IMR-90 (cell line): ENCODE data around the gene ATP6V0C. TPM values are rescaled to one million over a fixed set of nuclear protein-coding genes. Genes with fewer than 3 reads are reported as not detected.

ENCODE experiments used
- ATAC-seq: fragments of 200-7000 bp; cut with Tn5 transposase; 2 replicates; pipeline ENCODE4 v1.9.1; 2020; ENCODE audit warnings: low read depth, mild to moderate bottlenecking, moderate library complexity
- BruUV-seq: library from RNA; stranded (reverse); fragments of 400-500 nt; replicated peaks from 2 replicates; lab custom pipeline; 2021; lab: Mats Ljungman, UMichigan
- CTCF ChIA-PET: fragments of 300-600 bp; formaldehyde crosslinking; extraction: SDS; loops from one replicate; lab custom pipeline; 2021; ENCODE audit warnings: antibody characterized with exemption; lab: Yijun Ruan, JAX
- POLR2A ChIA-PET: fragments of 300-600 bp; sonication (Branson Sonifier 250); formaldehyde crosslinking; loops from one replicate; lab custom pipeline; 2022; ENCODE audit warnings: antibody characterized with exemption; ENCODE audit not compliant: unreplicated experiment; lab: Charles Lee
- DNase-seq: peaks from one replicate; pipeline ENCODE4 v3.0.0; 2013
- H2AFZ ChIP-seq: replicated peaks from 2 replicates; pipeline ENCODE3; 2013; ENCODE audit warnings: low read length, mild to moderate bottlenecking; ENCODE audit not compliant: poor library complexity
- H2AK5ac ChIP-seq: 2 replicates; pipeline ENCODE4 v1.6.1; 2013; ENCODE audit warnings: low read depth, low read length, inconsistent platforms
- H2AK9ac ChIP-seq: replicated peaks from 2 replicates; pipeline ENCODE3; 2013; ENCODE audit warnings: mild to moderate bottlenecking, low read depth, low read length, moderate library complexity; ENCODE audit not compliant: poor library complexity
- H2BK120ac ChIP-seq: 2 replicates; pipeline ENCODE4 v1.6.1; 2013; ENCODE audit warnings: low read depth, low read length, inconsistent platforms
- H2BK15ac ChIP-seq: 3 replicates; pipeline ENCODE4 v1.6.1; 2013; ENCODE audit warnings: low read depth, low read length, inconsistent platforms
- H2BK20ac ChIP-seq: 2 replicates; pipeline ENCODE4 v1.6.1; 2013; ENCODE audit warnings: low read depth, mild to moderate bottlenecking, inconsistent platforms, low read length, moderate library complexity
- H2BK5ac ChIP-seq: 2 replicates; pipeline ENCODE4 v1.6.1; 2013; ENCODE audit warnings: mild to moderate bottlenecking, low read depth, low read length, inconsistent platforms; ENCODE audit not compliant: poor library complexity, severe bottlenecking
- H3K14ac ChIP-seq: replicated peaks from 2 replicates; pipeline ENCODE4 v1.6.1; 2013; ENCODE audit warnings: low read depth, low read length, inconsistent platforms
- H3K18ac ChIP-seq: 2 replicates; pipeline ENCODE4 v1.6.1; 2013; ENCODE audit warnings: low read depth, low read length, control low read depth
- H3K23ac ChIP-seq: 2 replicates; pipeline ENCODE4 v1.6.1; 2013; ENCODE audit warnings: low read depth, low read length, inconsistent platforms
- H3K27ac ChIP-seq: 2 replicates; pipeline ENCODE4 v1.5.1; 2013; ENCODE audit warnings: mild to moderate bottlenecking, control low read depth, low read length; ENCODE audit not compliant: insufficient read depth
- H3K27me3 ChIP-seq: 2 replicates; pipeline ENCODE4 v1.6.1; 2013; ENCODE audit warnings: low read length; ENCODE audit not compliant: control insufficient read depth, insufficient read depth
- H3K36me3 ChIP-seq: 2 replicates; pipeline ENCODE4 v1.6.1; 2013; ENCODE audit warnings: low read length, mixed read lengths; ENCODE audit not compliant: control insufficient read depth, insufficient read depth
- H3K4ac ChIP-seq: 2 replicates; pipeline ENCODE4 v1.6.1; 2013; ENCODE audit warnings: low read depth, low read length, inconsistent platforms
- H3K4me1 ChIP-seq: 2 replicates; pipeline ENCODE4 v1.6.1; 2013; ENCODE audit warnings: low read length, mixed read lengths; ENCODE audit not compliant: control insufficient read depth, insufficient read depth
- H3K4me2 ChIP-seq: 2 replicates; pipeline ENCODE4 v1.6.1; 2013; ENCODE audit warnings: low read depth, mild to moderate bottlenecking, control low read depth, low read length, moderate library complexity
- H3K4me3 ChIP-seq: 2 replicates; pipeline ENCODE4 v1.5.1; 2013; ENCODE audit warnings: low read depth, mild to moderate bottlenecking, control low read depth, low read length, moderate library complexity; ENCODE audit not compliant: insufficient read depth
- H3K56ac ChIP-seq: 2 replicates; pipeline ENCODE4 v1.6.1; 2013; ENCODE audit warnings: low read length, inconsistent platforms; ENCODE audit not compliant: insufficient read depth; ENCODE audit errors: extremely low read depth
- H3K79me1 ChIP-seq, 2 experiments: 2 replicates each; pipeline ENCODE4 v1.6.1; 2013; ENCODE audit warnings: low read length in 2 of 2, inconsistent platforms in 1 of 2, low read depth in 1 of 2
- H3K9ac ChIP-seq: 2 replicates; pipeline ENCODE4 v1.6.1; 2013; ENCODE audit warnings: low read depth, low read length, control low read depth
- H3K9me1 ChIP-seq: 2 replicates; pipeline ENCODE4 v1.6.1; 2013; ENCODE audit warnings: low read length, inconsistent platforms; ENCODE audit not compliant: insufficient read depth
- H3K9me3 ChIP-seq: 2 replicates; pipeline ENCODE4 v1.6.1; 2013; ENCODE audit warnings: low read length; ENCODE audit not compliant: control insufficient read depth, insufficient read depth
- H4K20me1 ChIP-seq: 2 replicates; pipeline ENCODE4 v1.6.1; 2013; ENCODE audit warnings: low read length, inconsistent platforms; ENCODE audit not compliant: insufficient read depth
- H4K5ac ChIP-seq: 2 replicates; pipeline ENCODE4 v1.6.1; 2013; ENCODE audit warnings: mild to moderate bottlenecking, low read depth, low read length, control low read depth
- H4K8ac ChIP-seq, 2 experiments: 2 replicates each; pipeline ENCODE4 v1.6.1; 2013; ENCODE audit warnings: low read depth in 2 of 2, low read length in 2 of 2, control low read depth in 1 of 2, inconsistent platforms in 1 of 2
- H4K91ac ChIP-seq: 2 replicates; pipeline ENCODE4 v1.6.1; 2013; ENCODE audit warnings: low read depth, low read length, inconsistent platforms; ENCODE audit not compliant: insufficient read depth
- BHLHE40 ChIP-seq: fragments of 150-350 bp; IDR thresholded peaks from 2 replicates; pipeline ENCODE4 v1.6.1; 2016; ENCODE audit warnings: mild to moderate bottlenecking, low read depth, low read length
- CEBPB ChIP-seq: IDR thresholded peaks from 2 replicates; pipeline ENCODE4 v1.6.1; 2012; ENCODE audit warnings: low read depth, low read length, improper control_type of control experiment
- CTCF ChIP-seq: conservative IDR thresholded peaks from 2 replicates; pipeline ENCODE4 v1.5.1; 2012; ENCODE audit warnings: mild to moderate bottlenecking, low read depth, low read length, improper control_type of control experiment
- ELK1 ChIP-seq: fragments of 150-350 bp; IDR thresholded peaks from 2 replicates; pipeline ENCODE4 v1.6.1; 2016; ENCODE audit warnings: low read depth, mild to moderate bottlenecking, low read length, moderate library complexity, borderline replicate concordance
- MXI1 ChIP-seq: IDR thresholded peaks from 2 replicates; pipeline ENCODE4 v1.6.1; 2012; ENCODE audit warnings: low read depth, mild to moderate bottlenecking, low read length, moderate library complexity, borderline replicate concordance
- POLR2A ChIP-seq: IDR thresholded peaks from 2 replicates; pipeline ENCODE4 v1.6.1; 2012; ENCODE audit warnings: mild to moderate bottlenecking, low read depth, low read length
- SMC3 ChIP-seq: fragments of 150-350 bp; IDR thresholded peaks from 2 replicates; pipeline ENCODE4 v1.6.1; 2016; ENCODE audit warnings: low read depth, mild to moderate bottlenecking, antibody characterized with exemption, low read length, moderate library complexity
- WGBS, 2 experiments: methylation state at CpG; one replicate each; pipeline versions ENCODE4 v1.1.5 to v1.1.7; 2013; ENCODE audit warnings: missing lambda C conversion rate in 2 of 2; ENCODE audit not compliant: insufficient read length in 1 of 2; ENCODE audit errors: extremely low coverage in 2 of 2; 5-methylcytosine and 5-hydroxymethylcytosine counted together
- dilution Hi-C: fragments of 300-500 bp; cut with HindIII; formaldehyde crosslinking; loops from one replicate; pipeline ENCODE4 v1.14.3; 2018; ENCODE audit warnings: low sequenced_read_pairs; ENCODE audit not compliant: unreplicated experiment
- in situ Hi-C: fragments of 300-500 bp; cut with MboI; formaldehyde crosslinking; loops from 3 replicates; pipeline ENCODE4 v1.14.3; 2019; ENCODE audit warnings: low sequenced_read_pairs, inconsistent platforms, mixed read lengths
- intact Hi-C: fragments of 100-400 bp; cut with micrococcal nuclease; formaldehyde crosslinking; loops from 2 replicates; pipeline ENCODE4 v1.10.0; 2022
- polyA plus RNA-seq, 3 experiments: library from polyadenylated mRNA; depleted of rRNA; stranded (reverse); fragments of >200 nt; gene quantifications; 2 replicates each; pipeline ENCODE4 v1.2.3, GENCODE V29; 2012; ENCODE audit warnings: low replicate concordance in 1 of 3
- total RNA-seq: library from RNA; depleted of rRNA; stranded (reverse); fragments of >200 nt; gene quantifications from 2 replicates; pipeline ENCODE4 v1.2.3, GENCODE V29; 2012

ATP6V0C gene
- total and polyA plus RNA-seq, 2 of the 4 experiments (the other 2 are of a cell fraction): 8.4 to 107 TPM

GRCh38 chr16:2499454-2499853 is 14.3 kb upstream of the ATP6V0C start:
- dilution Hi-C loops (no loop called here), in situ Hi-C loops (loop anchor here (5.0 kb wide), 1 partner anchor 157 kb away; the partner anchor contains the start of gene ABCA3), intact Hi-C loops (no loop called here)
- Histone ChIP-seq H3K4me3 (no peak overlapping the region), H3K79me1 (peaks cover 3 to 21% of the 10 kb centered on the region in 2 experiments; a peak in 2 of 4 replicates), H2BK20ac (no peak overlapping the region), H2AK5ac (no peak overlapping the region), H2AK9ac (no peak overlapping the region), H4K5ac (no peak overlapping the region), H3K27ac (no peak overlapping the region), H4K8ac (no peak overlapping the region), H3K4me2 (no peak overlapping the region), H3K36me3 (peaks cover 19% of the 10 kb centered on the region; the same call in 1 of the 2 replicates), H3K23ac (no peak overlapping the region), H2AFZ (no peak overlapping the region), H3K14ac (no peak overlapping the region), H4K20me1 (peaks cover 17% of the 10 kb centered on the region), H3K9me3 (no peaks in the 10 kb centered on the region), H2BK120ac (no peak overlapping the region), H3K56ac (no peak overlapping the region), H3K4me1 (peaks cover 9% of the 10 kb centered on the region), H2BK15ac (no peak overlapping the region), H3K9me1 (no peaks in the 10 kb centered on the region), H3K18ac (no peak overlapping the region), H3K27me3 (no peaks in the 10 kb centered on the region), H4K91ac (no peak overlapping the region), H2BK5ac (no peak overlapping the region), H3K4ac (no peak overlapping the region), H3K9ac (no peak overlapping the region)
- ChIA-PET CTCF (no interaction called here), POLR2A (no interaction called here)
- TF ChIP-seq SMC3 (no peak), CTCF (no peak), POLR2A (no peak), ELK1 (no peak), BHLHE40 (no peak), MXI1 (no peak), CEBPB (no peak)
- BruUV-seq: no TSS peak
- DNase-seq (no peak), ATAC-seq (no peak)
- no CpG with 5 or more reads among the region's 6 CpGs for WGBS, 2 experiments
